ENCODE data around the gene C10orf88. TPM values are rescaled to one million over a fixed set of nuclear protein-coding genes. Genes with fewer than 3 reads are reported as not detected.

The C10orf88 gene
- total and polyA plus RNA-seq, 2 of the 8 experiments (the other 6 are each of a cell fraction or from before 2014, with no cell fraction given): 3.2 to 11.0 TPM

DNA sequence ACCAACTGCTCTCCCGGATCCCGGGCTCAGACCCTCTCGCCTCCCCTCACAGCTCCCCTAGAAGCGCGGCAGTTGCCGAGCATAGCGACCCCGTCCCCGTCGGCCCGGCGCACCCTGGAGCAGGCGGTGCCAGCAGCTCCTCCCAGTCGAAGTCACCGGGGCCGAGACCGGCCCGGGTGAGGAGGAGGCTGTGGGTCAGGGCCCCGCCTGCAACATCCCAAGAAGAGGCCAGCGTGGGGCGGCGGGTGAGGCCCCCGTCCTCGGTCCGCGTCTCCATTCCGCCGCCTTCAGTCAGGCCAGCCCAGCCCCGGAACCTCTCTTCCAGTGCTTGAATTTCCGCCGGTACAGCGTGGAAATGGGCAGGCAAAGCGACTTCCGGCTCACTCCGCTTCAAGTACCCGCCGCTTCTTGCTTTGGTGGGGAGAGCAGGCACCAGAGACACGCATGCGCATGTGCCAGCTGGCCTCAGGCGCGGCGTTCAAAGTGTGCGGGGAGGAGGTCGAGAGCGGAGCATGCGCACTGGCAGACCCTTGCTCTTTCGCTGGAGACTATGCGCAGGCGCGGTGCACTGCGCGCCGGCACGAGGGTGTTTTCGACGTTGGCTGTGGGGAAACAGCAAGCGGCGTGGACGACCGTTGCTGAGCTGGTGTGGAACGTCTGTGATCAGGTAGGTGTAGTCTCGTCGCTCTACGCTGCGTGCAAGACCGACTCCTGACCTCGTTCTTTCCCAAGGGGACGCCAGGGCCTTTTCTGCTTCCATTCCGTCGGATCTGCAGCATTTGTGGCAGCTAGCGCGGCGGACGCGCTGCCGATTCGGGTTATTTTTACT lies at the start of gene C10orf88 (continued):
- TF ChIP-seq CTBP2 (IDR thresholded peaks at IDR 0.05; ENCODE audit: borderline replicate concordance, insufficient read depth, insufficient read length, low read length) (peak; percentile 78), CBX5 (IDR thresholded peaks at IDR 0.05; ENCODE audit: low read depth, low read length) (no peak), POLR2AphosphoS5 (IDR thresholded peaks at IDR 0.05; ENCODE audit: low read depth, low read length) (no peak)
